ENCODE data around the gene CEP192.

DNA sequence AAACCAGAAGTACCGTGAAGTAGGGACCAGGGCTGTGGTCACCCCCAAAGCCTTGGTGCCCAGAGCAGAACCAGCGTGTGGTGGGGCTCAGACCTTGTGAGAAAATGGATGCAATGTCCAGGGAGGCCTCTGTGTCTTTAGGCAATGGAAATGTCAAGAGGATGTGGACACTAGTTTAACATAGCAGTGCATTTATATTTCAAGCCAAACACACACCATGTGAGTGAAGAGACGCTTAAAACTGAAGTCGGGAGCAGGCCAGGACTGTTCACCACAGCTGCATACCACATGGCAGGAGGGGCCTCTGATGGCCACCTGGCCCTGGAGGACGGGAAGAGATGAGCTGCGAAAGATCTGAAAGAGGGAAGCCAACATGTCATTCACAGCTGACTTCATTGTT, 140.1 kb downstream of the CEP192 start:
- TF ChIP-seq, protein P1, sequence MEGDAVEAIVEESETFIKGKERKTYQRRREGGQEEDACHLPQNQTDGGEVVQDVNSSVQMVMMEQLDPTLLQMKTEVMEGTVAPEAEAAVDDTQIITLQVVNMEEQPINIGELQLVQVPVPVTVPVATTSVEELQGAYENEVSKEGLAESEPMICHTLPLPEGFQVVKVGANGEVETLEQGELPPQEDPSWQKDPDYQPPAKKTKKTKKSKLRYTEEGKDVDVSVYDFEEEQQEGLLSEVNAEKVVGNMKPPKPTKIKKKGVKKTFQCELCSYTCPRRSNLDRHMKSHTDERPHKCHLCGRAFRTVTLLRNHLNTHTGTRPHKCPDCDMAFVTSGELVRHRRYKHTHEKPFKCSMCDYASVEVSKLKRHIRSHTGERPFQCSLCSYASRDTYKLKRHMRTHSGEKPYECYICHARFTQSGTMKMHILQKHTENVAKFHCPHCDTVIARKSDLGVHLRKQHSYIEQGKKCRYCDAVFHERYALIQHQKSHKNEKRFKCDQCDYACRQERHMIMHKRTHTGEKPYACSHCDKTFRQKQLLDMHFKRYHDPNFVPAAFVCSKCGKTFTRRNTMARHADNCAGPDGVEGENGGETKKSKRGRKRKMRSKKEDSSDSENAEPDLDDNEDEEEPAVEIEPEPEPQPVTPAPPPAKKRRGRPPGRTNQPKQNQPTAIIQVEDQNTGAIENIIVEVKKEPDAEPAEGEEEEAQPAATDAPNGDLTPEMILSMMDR (IDR thresholded peaks at IDR 0.05; ENCODE audit: insufficient read depth, low read length): no peak
- TF ChIP-seq GABPA (IDR thresholded peaks at IDR 0.05; ENCODE audit: low read depth): no peak

Measured in HL-60 (cell line).